ENCODE data around the gene NDNF.

Gene NDNF

GRCh38 chr4:121025540-121025939 lies 46.8 kb downstream of the NDNF start:
- H3K9me3 Mint-ChIP-seq = no peaks in the 10 kb centered on the region
- no peaks in the 10 kb centered on the region for H3K36me3 Mint-ChIP-seq (ENCODE audit: insufficient read depth)
- ATAC-seq (replicated peaks) = no peak
- no peaks in the 10 kb centered on the region for H3K4me1 Mint-ChIP-seq (ENCODE audit: low read depth in 2 of 2)
- no peak overlapping the region for H3K4me3 Mint-ChIP-seq
- DNase-seq = no peak
- peaks cover 25 to 46% of the 10 kb centered on the region in 2 donors for H3K27me3 Mint-ChIP-seq
- H3K27ac Mint-ChIP-seq = no peak overlapping the region

DNA sequence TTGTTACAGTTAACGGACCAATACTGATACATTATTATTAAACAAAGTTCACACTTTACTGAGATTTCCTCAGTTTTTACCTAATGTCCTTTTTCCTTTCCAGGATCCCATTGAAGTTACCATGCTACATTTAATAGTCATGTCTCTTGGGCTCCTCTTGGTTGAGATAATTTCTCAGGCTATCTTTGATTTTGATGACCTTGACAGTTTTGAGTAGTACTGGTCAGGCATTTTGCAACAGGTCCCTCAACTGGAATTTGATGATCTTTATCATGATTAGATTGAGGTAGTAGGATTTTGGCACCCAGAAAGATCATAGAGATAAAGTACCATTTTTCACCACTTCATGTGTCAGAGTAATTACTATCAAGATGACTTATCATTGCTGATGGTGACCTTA lies 53.8 kb downstream of the NDNF start:
- Mint-ChIP-seq H3K4me1 (ENCODE audit: low read depth in 2 of 2) (no peaks in the 10 kb centered on the region), H3K36me3 (ENCODE audit: insufficient read depth) (no peaks in the 10 kb centered on the region), H3K4me3 (no peak overlapping the region), H3K27ac (no peak overlapping the region), H3K27me3 (peaks cover 10 to 29% of the 10 kb centered on the region in 2 donors), H3K9me3 (no peaks in the 10 kb centered on the region)
- DNase-seq = no peak
- no peak for ATAC-seq (replicated peaks)

DNA sequence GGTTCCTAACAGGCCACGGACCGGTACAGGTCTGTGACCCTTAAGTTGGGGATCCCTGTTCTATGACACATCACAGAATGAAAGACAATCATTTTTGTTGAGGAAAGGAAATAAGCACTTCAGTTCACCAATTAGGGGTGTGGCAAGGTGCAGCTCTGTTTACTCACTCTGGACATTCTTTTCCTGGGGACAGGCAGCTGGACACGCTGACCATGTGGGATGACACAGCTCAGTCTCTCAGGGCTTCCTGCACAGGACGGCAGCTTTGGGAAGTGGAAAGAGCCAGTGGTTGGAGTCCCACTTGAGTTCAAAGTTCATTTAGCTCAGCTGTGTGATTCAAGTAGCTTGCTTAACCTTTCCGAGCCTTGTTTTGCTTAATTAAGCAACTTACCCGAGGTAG lies 55.7 kb downstream of the NDNF start:
- H3K27me3 Mint-ChIP-seq = peaks cover 0 to 10% of the 10 kb centered on the region in 2 donors
- H3K27ac Mint-ChIP-seq = no peak overlapping the region
- DNase-seq = no peak
- H3K9me3 Mint-ChIP-seq = no peaks in the 10 kb centered on the region
- no peaks in the 10 kb centered on the region for H3K36me3 Mint-ChIP-seq (ENCODE audit: insufficient read depth)
- no peak for ATAC-seq (replicated peaks)
- H3K4me1 Mint-ChIP-seq (ENCODE audit: low read depth in 2 of 2) = no peaks in the 10 kb centered on the region
- H3K4me3 Mint-ChIP-seq = no peak overlapping the region

DNA sequence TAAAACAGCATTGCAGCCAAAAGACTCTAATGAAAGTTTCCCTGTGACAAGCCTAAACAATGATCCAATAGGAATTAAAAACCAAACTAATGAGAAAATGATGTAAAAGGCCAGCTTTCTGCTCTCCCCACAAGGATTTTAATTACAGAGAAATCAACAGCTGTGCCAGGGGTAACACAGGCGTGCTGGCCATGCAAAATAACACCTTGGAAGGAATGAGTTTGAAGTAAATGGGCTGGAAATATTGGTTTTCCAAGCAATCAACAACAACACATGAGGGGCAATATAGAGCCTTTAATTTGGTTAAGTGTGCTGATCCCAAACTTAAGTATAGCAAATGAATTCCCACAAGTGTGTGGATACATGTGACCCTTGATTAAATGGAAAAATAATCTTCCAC lies 56.9 kb downstream of the NDNF start:
- H3K27me3 Mint-ChIP-seq = no peaks in the 10 kb centered on the region
- ATAC-seq (replicated peaks) (no peak), DNase-seq (no peak)
- no peaks in the 10 kb centered on the region for H3K4me1 Mint-ChIP-seq (ENCODE audit: low read depth in 2 of 2)
- H3K9me3 Mint-ChIP-seq = no peaks in the 10 kb centered on the region
- no peak overlapping the region for H3K27ac Mint-ChIP-seq
- H3K36me3 Mint-ChIP-seq (ENCODE audit: insufficient read depth) = no peaks in the 10 kb centered on the region
- no peak overlapping the region for H3K4me3 Mint-ChIP-seq

- DNase-seq = no peak
- no peaks in the 10 kb centered on the region for H3K27me3 Mint-ChIP-seq
- H3K4me3 Mint-ChIP-seq = no peak overlapping the region
- peaks cover 3 to 6% of the 10 kb centered on the region in 2 donors for H3K4me1 Mint-ChIP-seq (ENCODE audit: low read depth in 2 of 2)
- H3K9me3 Mint-ChIP-seq = no peaks in the 10 kb centered on the region
- no peak for ATAC-seq (replicated peaks)
- no peaks in the 10 kb centered on the region for H3K36me3 Mint-ChIP-seq (ENCODE audit: insufficient read depth)
- no peak overlapping the region for H3K27ac Mint-ChIP-seq
These were observed 57.8 kb downstream of the NDNF start for GRCh38 chr4:121014544-121014943.

- H3K27me3 Mint-ChIP-seq = no peaks in the 10 kb centered on the region
- H3K36me3 Mint-ChIP-seq (ENCODE audit: insufficient read depth) = no peaks in the 10 kb centered on the region
- H3K4me3 Mint-ChIP-seq = no peak overlapping the region
- H3K27ac Mint-ChIP-seq = no peak overlapping the region
- DNase-seq (no peak), ATAC-seq (replicated peaks) (no peak)
- peaks cover 4 to 7% of the 10 kb centered on the region in 2 donors for H3K4me1 Mint-ChIP-seq (ENCODE audit: low read depth in 2 of 2)
- H3K9me3 Mint-ChIP-seq = no peaks in the 10 kb centered on the region
These were observed 60.5 kb downstream of the NDNF start for GRCh38 chr4:121011780-121012340.

DNA sequence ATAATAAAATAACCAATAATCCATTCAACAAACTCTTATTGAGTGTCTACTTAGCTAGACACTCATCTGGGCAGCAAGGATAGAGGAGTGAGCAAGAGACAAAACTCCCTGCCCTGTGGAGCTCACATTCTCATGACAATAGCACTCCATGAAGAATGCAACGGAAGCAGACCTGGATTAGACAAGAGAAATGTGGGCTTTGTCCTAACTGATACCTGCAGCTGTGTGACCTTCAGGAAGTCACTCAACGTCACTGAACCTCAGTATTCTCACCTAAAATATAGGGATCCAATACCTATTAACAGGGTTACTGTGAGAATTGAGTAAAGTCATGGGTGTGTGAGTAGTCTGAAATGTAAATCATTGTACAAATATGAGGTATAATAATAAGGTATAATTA lies 61.2 kb downstream of the NDNF start:
- no peaks in the 10 kb centered on the region for H3K9me3 Mint-ChIP-seq
- no peak for DNase-seq
- ATAC-seq (replicated peaks) = no peak
- H3K4me1 Mint-ChIP-seq (ENCODE audit: low read depth in 2 of 2) = peaks cover 4 to 7% of the 10 kb centered on the region in 2 donors
- no peaks in the 10 kb centered on the region for H3K36me3 Mint-ChIP-seq (ENCODE audit: insufficient read depth)
- H3K27ac Mint-ChIP-seq = no peak overlapping the region
- H3K27me3 Mint-ChIP-seq = no peaks in the 10 kb centered on the region
- H3K4me3 Mint-ChIP-seq = no peak overlapping the region

- H3K36me3 Mint-ChIP-seq (ENCODE audit: insufficient read depth) = no peaks in the 10 kb centered on the region
- peak overlapping the region in 1 of 2 donors; percentile 66 for H3K27ac Mint-ChIP-seq
- H3K4me3 Mint-ChIP-seq = no peak overlapping the region
- no peaks in the 10 kb centered on the region for H3K9me3 Mint-ChIP-seq
- peaks cover 4 to 7% of the 10 kb centered on the region in 2 donors for H3K4me1 Mint-ChIP-seq (ENCODE audit: low read depth in 2 of 2)
- H3K27me3 Mint-ChIP-seq = no peaks in the 10 kb centered on the region
- ATAC-seq (replicated peaks) (peak; percentile 33), DNase-seq (no peak)
These were observed 62.5 kb downstream of the NDNF start for GRCh38 chr4:121009578-121010478.

DNA sequence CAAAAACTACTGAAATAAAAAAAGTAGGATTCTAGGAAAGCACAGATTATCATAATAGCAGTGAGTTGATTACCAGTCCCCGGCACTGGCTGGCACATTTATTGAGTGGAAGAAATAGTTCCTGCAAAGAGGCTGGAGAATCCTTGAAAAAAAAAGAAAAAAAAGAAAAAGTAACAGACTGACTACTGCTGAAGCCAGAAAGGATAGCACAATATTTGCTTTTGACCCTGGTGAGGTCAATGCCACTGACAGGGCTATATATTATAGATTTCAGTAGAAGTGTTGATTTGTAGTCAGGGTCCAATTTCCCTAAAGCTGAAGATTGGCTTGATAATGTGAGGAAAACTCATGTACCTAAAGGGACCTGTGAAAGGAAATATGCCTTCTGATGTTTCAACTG lies 64.7 kb downstream of the NDNF start:
- H3K4me1 Mint-ChIP-seq (ENCODE audit: low read depth in 2 of 2) = peaks cover 4 to 7% of the 10 kb centered on the region in 2 donors

DNA sequence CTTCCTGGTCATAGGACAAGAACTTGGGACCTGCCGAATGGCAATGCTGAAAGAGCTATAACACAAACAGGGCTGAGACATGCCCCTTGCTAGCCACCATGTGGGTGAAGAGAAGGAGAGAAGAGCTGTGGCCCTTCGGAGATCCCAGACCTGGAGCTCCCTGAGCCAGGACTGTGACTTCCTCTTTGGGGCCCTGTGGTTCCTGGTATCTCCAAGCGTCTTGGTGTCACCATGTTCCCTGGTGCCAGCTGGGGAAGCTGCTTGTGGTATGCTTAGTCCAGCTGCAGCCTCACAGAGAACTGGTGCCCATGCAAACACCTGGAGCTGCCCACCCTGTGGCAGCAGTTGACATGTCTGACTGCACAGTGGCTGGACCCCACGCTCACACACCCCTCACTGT lies 68.5 kb downstream of the NDNF start:
- Mint-ChIP-seq H3K27me3 (peaks cover 0 to 20% of the 10 kb centered on the region in 2 donors), H3K9me3 (no peaks in the 10 kb centered on the region), H3K27ac (no peak overlapping the region), H3K36me3 (ENCODE audit: insufficient read depth) (peaks cover 3% of the 10 kb centered on the region), H3K4me1 (ENCODE audit: low read depth in 2 of 2) (no peaks in the 10 kb centered on the region), H3K4me3 (no peak overlapping the region)
- ATAC-seq (replicated peaks) (no peak), DNase-seq (no peak)

More for the DNA sequence above, 64.7 kb downstream of the NDNF start:
- no peaks in the 10 kb centered on the region for H3K36me3 Mint-ChIP-seq (ENCODE audit: insufficient read depth)
- no peaks in the 10 kb centered on the region for H3K27me3 Mint-ChIP-seq
- DNase-seq = no peak
- no peak overlapping the region for H3K27ac Mint-ChIP-seq
- H3K9me3 Mint-ChIP-seq = no peaks in the 10 kb centered on the region
- no peak for ATAC-seq (replicated peaks)
- H3K4me3 Mint-ChIP-seq = no peak overlapping the region

DNA sequence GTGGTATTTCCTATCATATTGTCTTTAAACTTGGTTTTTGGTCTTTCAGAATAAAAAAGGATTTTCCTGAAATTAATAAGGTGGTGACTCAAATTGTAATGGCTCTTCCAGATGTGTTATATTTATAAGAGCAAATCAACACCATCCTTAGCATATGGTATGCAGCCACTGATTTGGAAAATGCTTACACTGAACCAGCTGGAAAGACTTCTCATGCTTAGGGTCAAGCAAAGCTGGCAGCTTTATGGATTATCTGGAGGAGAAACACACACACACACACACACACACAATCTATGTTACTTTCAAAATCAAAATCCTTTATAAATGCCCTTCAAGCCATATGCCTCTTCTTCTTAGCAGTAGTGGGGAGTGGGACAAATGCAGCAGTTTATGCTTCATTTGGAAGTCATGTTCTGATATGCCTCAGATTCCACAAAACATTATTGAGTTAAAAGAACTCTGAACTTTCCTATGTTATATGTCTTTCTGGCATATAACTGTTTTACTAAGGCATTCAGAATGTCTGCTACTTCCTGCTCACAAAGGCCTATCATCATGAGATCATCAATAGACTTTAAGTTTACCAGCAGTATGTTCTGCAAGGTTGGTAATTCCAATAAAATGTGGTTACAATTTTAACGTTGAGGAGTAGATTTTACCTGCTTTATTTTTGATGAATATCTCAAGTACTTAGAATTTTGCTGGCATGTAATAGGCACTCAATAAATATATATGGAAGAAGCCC lies 76.9 kb downstream of the NDNF start:
- Mint-ChIP-seq H3K4me1 (ENCODE audit: low read depth in 2 of 2) (no peaks in the 10 kb centered on the region), H3K4me3 (no peak overlapping the region), H3K36me3 (ENCODE audit: insufficient read depth) (no peaks in the 10 kb centered on the region), H3K9me3 (no peaks in the 10 kb centered on the region), H3K27ac (no peak overlapping the region), H3K27me3 (peaks cover 9 to 15% of the 10 kb centered on the region in 2 donors)
- DNase-seq (no peak), ATAC-seq (replicated peaks) (no peak)

DNA sequence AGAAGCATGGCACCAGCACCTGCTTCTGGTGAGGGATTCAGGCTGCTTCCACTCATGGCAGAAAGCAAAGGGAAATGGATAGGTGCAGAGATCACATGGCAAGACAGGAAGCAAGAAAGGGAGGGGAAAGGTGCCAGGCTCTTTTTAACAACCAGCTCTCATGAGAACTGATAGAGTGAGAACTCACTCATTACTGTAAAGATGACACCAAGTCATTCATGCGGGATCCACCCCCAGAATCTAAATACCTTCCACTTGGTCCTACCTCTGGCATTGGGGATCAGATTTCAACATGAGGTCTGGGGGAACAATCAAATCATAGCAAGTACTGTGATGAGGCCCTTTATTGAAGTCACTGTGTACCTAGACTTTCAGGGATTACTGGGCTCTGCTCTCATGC lies 77.8 kb downstream of the NDNF start:
- Mint-ChIP-seq H3K27me3 (peaks cover 9 to 14% of the 10 kb centered on the region in 2 donors), H3K27ac (no peak overlapping the region), H3K4me3 (no peak overlapping the region), H3K9me3 (no peaks in the 10 kb centered on the region), H3K4me1 (ENCODE audit: low read depth in 2 of 2) (no peaks in the 10 kb centered on the region), H3K36me3 (ENCODE audit: insufficient read depth) (no peaks in the 10 kb centered on the region)
- ATAC-seq (replicated peaks) = no peak
- DNase-seq = no peak

DNA sequence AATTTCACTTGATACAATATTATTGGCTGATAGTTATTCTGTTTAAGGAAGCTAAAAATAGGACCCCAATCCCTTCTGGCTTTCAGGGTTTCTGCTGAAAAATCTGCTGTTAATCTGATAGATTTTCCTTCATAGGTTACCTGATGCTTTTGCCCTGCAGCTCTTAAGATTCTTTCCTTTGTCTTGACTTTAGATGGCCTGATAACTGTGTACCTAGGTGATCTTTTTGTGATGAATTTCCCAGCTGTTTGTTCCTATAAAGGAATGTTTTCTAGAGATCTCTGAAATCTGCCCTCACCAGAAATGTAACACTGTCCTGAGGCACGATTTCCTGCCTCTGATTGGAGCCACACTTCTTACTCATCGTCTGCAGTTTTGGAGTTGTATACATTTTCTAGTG lies 80.5 kb downstream of the NDNF start:
- ATAC-seq (replicated peaks) (no peak), DNase-seq (no peak)
- peaks cover 24 to 31% of the 10 kb centered on the region in 2 donors for H3K27me3 Mint-ChIP-seq
- no peak overlapping the region for H3K27ac Mint-ChIP-seq
- H3K36me3 Mint-ChIP-seq (ENCODE audit: insufficient read depth) = no peaks in the 10 kb centered on the region
- no peak overlapping the region for H3K4me3 Mint-ChIP-seq
- H3K9me3 Mint-ChIP-seq = no peaks in the 10 kb centered on the region
- no peaks in the 10 kb centered on the region for H3K4me1 Mint-ChIP-seq (ENCODE audit: low read depth in 2 of 2)

All from effector memory CD8-positive, alpha-beta T cell (primary cell).